Central memory CD8-positive, alpha-beta T cell (primary cell): Measurements from ENCODE around the gene YES1.
"Not testable (repeated sequence)": the region's sequence is repeated elsewhere in the genome, so short reads cannot be mapped to it uniquely, and the experiment has no call there.

Source experiments
- ATAC-seq: fragments of 150-1000 bp; cut with Tn5 transposase; replicated peaks from 2 replicates; pipeline ENCODE4 v1.10.0; 2022; ENCODE audit warnings: mild to moderate bottlenecking, moderate FRiP score, moderate number of reproducible peaks; ENCODE audit not compliant: poor library complexity, severe bottlenecking; ENCODE audit errors: extremely low read depth
- DNase-seq, 2 donors: peaks; one replicate each; pipeline ENCODE4 v3.0.0; 2021; ENCODE audit warnings: low spot score in 2 of 2
- H3K27ac Mint-ChIP-seq: one replicate; pipeline ENCODE4 v1.8.0; 2022; ENCODE audit warnings: low read depth, mild to moderate bottlenecking, moderate library complexity, mixed read lengths
- H3K27me3 Mint-ChIP-seq: one replicate; pipeline ENCODE4 v1.8.0; 2022; ENCODE audit warnings: mixed read lengths
- H3K36me3 Mint-ChIP-seq: one replicate; pipeline ENCODE4 v1.8.0; 2022; ENCODE audit warnings: mild to moderate bottlenecking, moderate library complexity, mixed read lengths; ENCODE audit not compliant: insufficient read depth
- H3K4me1 Mint-ChIP-seq: one replicate; pipeline ENCODE4 v1.8.0; 2022; ENCODE audit warnings: mixed read lengths
- H3K4me3 Mint-ChIP-seq: one replicate; pipeline ENCODE4 v1.8.0; 2022; ENCODE audit warnings: mild to moderate bottlenecking, moderate library complexity, mixed read lengths
- H3K9me3 Mint-ChIP-seq: one replicate; pipeline ENCODE4 v1.8.0; 2022; ENCODE audit warnings: mixed read lengths

Gene YES1

GRCh38 chr18:730120-730519, 81.9 kb downstream of the YES1 start:
- not testable (repeated sequence) for H3K4me3 Mint-ChIP-seq, H3K4me1 Mint-ChIP-seq, DNase-seq, H3K9me3 Mint-ChIP-seq, H3K27me3 Mint-ChIP-seq, ATAC-seq, H3K27ac Mint-ChIP-seq
- peaks cover 41% of the 10 kb centered on the region for H3K36me3 Mint-ChIP-seq

GRCh38 chr18:725646-726045, 86.4 kb downstream of the YES1 start:
- Mint-ChIP-seq H3K4me3 (no peak overlapping the region), H3K9me3 (no peaks in the 10 kb centered on the region), H3K4me1 (no peaks in the 10 kb centered on the region), H3K27me3 (no peaks in the 10 kb centered on the region), H3K36me3 (peaks cover 24% of the 10 kb centered on the region), H3K27ac (no peak overlapping the region)
- DNase-seq = no peak
- no peak for ATAC-seq

GRCh38 chr18:723541-724080, 88.4 kb downstream of the YES1 start:
- Mint-ChIP-seq H3K27ac (peak overlapping the region; percentile 10), H3K4me3 (no peak overlapping the region), H3K4me1 (no peaks in the 10 kb centered on the region), H3K9me3 (no peaks in the 10 kb centered on the region), H3K27me3 (no peaks in the 10 kb centered on the region), H3K36me3 (peaks cover 20% of the 10 kb centered on the region)
- no peak for DNase-seq
- ATAC-seq = no peak

- ATAC-seq (no peak), DNase-seq (no peak)
- Mint-ChIP-seq H3K4me3 (no peak overlapping the region), H3K4me1 (no peaks in the 10 kb centered on the region), H3K27me3 (no peaks in the 10 kb centered on the region), H3K27ac (peak overlapping the region; percentile 12), H3K9me3 (no peaks in the 10 kb centered on the region), H3K36me3 (peaks cover 17% of the 10 kb centered on the region)
Measured at GRCh38 chr18:717003-717402, 95.0 kb downstream of the YES1 start.

GRCh38 chr18:715626-716025, 96.4 kb downstream of the YES1 start:
- H3K4me1 Mint-ChIP-seq = peaks cover 12% of the 10 kb centered on the region
- no peak overlapping the region for H3K4me3 Mint-ChIP-seq
- DNase-seq (no peak), ATAC-seq (no peak)
- no peaks in the 10 kb centered on the region for H3K27me3 Mint-ChIP-seq
- H3K27ac Mint-ChIP-seq = no peak overlapping the region
- peaks cover 23% of the 10 kb centered on the region for H3K36me3 Mint-ChIP-seq
- H3K9me3 Mint-ChIP-seq = no peaks in the 10 kb centered on the region

- DNase-seq (peak in 1 of 2 donors; percentile 12), ATAC-seq (no peak)
- H3K9me3 Mint-ChIP-seq = no peaks in the 10 kb centered on the region
- peaks cover 24% of the 10 kb centered on the region for H3K36me3 Mint-ChIP-seq
- H3K27me3 Mint-ChIP-seq = no peaks in the 10 kb centered on the region
- peak overlapping the region; percentile 85 for H3K4me3 Mint-ChIP-seq
- H3K4me1 Mint-ChIP-seq = peaks cover 29% of the 10 kb centered on the region
- H3K27ac Mint-ChIP-seq = peak overlapping the region; percentile 90
Measured at GRCh38 chr18:713135-713490, 98.9 kb downstream of the YES1 start.

GRCh38 chr18:712401-713134, 99.5 kb downstream of the YES1 start, which contains the start of gene ENOSF1:
TSS of gene ENOSF1 (minus strand) at chr18:712630. CDS start at chr18:712587, 43 bp downstream.
- Mint-ChIP-seq H3K9me3 (no peaks in the 10 kb centered on the region), H3K4me1 (peaks cover 31% of the 10 kb centered on the region), H3K36me3 (peaks cover 24% of the 10 kb centered on the region), H3K27me3 (no peaks in the 10 kb centered on the region), H3K4me3 (peak within 1 kb of the TSS; percentile 85), H3K27ac (peak within 1 kb of the TSS; percentile 90)
- DNase-seq = peak; percentile 62 to 63
- ATAC-seq = peak; percentile 54

- peaks cover 31% of the 10 kb centered on the region for H3K4me1 Mint-ChIP-seq
- H3K4me3 Mint-ChIP-seq = peak overlapping the region; percentile 85
- peaks cover 23% of the 10 kb centered on the region for H3K36me3 Mint-ChIP-seq
- H3K9me3 Mint-ChIP-seq = no peaks in the 10 kb centered on the region
- H3K27ac Mint-ChIP-seq = peak overlapping the region; percentile 90
- ATAC-seq (peak; percentile 79), DNase-seq (peak; percentile 50 to 75)
- H3K27me3 Mint-ChIP-seq = no peaks in the 10 kb centered on the region
Measured at GRCh38 chr18:711657-712400, 100.2 kb downstream of the YES1 start.

- peaks cover 35% of the 10 kb centered on the region for H3K4me1 Mint-ChIP-seq
- peak overlapping the region; percentile 90 for H3K27ac Mint-ChIP-seq
- H3K27me3 Mint-ChIP-seq = no peaks in the 10 kb centered on the region
- DNase-seq = no peak
- peak overlapping the region; percentile 85 for H3K4me3 Mint-ChIP-seq
- H3K36me3 Mint-ChIP-seq = peaks cover 23% of the 10 kb centered on the region
- H3K9me3 Mint-ChIP-seq = no peaks in the 10 kb centered on the region
- no peak for ATAC-seq
Measured at GRCh38 chr18:711310-711656, 100.8 kb downstream of the YES1 start.

- Mint-ChIP-seq H3K27me3 (no peaks in the 10 kb centered on the region), H3K36me3 (peaks cover 23% of the 10 kb centered on the region), H3K4me1 (peaks cover 36% of the 10 kb centered on the region), H3K4me3 (peak overlapping the region; percentile 85), H3K27ac (peak overlapping the region; percentile 90), H3K9me3 (no peaks in the 10 kb centered on the region)
- DNase-seq (no peak), ATAC-seq (no peak)
Measured at GRCh38 chr18:710418-711300, 101.4 kb downstream of the YES1 start.

- DNase-seq (no peak), ATAC-seq (no peak)
- Mint-ChIP-seq H3K36me3 (peaks cover 25% of the 10 kb centered on the region), H3K27me3 (no peaks in the 10 kb centered on the region), H3K9me3 (no peaks in the 10 kb centered on the region), H3K27ac (no peak overlapping the region), H3K4me3 (no peak overlapping the region), H3K4me1 (peaks cover 36% of the 10 kb centered on the region)
Measured at GRCh38 chr18:709771-710170, 102.3 kb downstream of the YES1 start.

GRCh38 chr18:708096-708495, 103.9 kb downstream of the YES1 start:
- ATAC-seq (no peak), DNase-seq (no peak)
- peaks cover 26% of the 10 kb centered on the region for H3K36me3 Mint-ChIP-seq
- H3K4me1 Mint-ChIP-seq = peaks cover 42% of the 10 kb centered on the region
- H3K4me3 Mint-ChIP-seq = no peak overlapping the region
- H3K27ac Mint-ChIP-seq = peak overlapping the region; percentile 33
- H3K9me3 Mint-ChIP-seq = no peaks in the 10 kb centered on the region
- no peaks in the 10 kb centered on the region for H3K27me3 Mint-ChIP-seq
